Measurements from ENCODE around the gene XPR1.

Gene XPR1

DNA sequence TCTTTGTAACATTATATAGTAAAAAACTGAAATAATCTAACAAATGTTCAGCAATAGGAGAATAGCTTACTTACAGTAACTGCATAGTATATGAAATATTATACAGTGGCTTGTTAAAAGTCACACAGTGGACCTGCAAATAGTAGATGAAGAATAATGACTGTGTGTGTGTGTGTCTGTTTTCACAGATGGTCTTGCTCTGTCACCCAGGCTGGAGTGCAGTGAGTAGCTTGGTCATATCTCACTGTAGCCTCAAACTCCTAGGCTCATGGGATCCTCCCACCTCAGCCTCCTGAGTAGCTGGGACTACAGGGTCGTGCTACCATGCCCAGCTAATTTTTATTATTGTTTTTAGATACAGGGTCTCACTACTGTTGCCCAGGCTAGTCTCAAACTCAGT, 213.5 kb downstream of the XPR1 start:
- in situ Hi-C loops (cut with HindIII; ENCODE audit: low pct_ligation_motif_present, low sequenced_read_pairs) = no loop called here
- TF ChIP-seq, protein P1, sequence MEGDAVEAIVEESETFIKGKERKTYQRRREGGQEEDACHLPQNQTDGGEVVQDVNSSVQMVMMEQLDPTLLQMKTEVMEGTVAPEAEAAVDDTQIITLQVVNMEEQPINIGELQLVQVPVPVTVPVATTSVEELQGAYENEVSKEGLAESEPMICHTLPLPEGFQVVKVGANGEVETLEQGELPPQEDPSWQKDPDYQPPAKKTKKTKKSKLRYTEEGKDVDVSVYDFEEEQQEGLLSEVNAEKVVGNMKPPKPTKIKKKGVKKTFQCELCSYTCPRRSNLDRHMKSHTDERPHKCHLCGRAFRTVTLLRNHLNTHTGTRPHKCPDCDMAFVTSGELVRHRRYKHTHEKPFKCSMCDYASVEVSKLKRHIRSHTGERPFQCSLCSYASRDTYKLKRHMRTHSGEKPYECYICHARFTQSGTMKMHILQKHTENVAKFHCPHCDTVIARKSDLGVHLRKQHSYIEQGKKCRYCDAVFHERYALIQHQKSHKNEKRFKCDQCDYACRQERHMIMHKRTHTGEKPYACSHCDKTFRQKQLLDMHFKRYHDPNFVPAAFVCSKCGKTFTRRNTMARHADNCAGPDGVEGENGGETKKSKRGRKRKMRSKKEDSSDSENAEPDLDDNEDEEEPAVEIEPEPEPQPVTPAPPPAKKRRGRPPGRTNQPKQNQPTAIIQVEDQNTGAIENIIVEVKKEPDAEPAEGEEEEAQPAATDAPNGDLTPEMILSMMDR (IDR thresholded peaks at IDR 0.05; ENCODE audit: low read depth, low read length, missing control alignments) = no peak
- H3K27ac ChIP-seq = no peak overlapping the region

DNA sequence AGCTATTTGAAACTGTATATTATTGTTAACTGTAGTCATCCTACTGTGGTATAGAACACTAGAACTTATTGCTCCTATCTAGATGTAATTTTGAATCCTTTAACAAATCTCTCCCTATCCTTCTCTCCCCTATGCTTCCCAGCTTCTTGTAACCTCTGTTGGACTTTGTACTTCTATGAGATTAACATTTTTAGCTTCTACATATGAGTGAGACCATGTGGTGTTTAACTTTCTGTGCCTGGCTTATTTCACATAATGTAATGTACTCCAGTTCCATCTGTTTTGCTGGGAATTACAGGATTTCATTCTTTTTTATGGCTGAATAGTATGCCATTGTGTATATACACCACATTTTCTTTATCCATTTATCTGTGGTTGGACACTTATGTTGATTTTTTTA, 216.4 kb downstream of the XPR1 start:
- Histone ChIP-seq H3K27me3 (replicated peaks) (no peaks in the 10 kb centered on the region), H3K4me3 (ENCODE audit: low read depth, low read length) (no peak overlapping the region), H3K27ac (no peak overlapping the region), H3K36me3 (replicated peaks) (no peaks in the 10 kb centered on the region)
- in situ Hi-C loops (cut with HindIII; ENCODE audit: low pct_ligation_motif_present, low sequenced_read_pairs) = no loop called here
- no peak for DNase-seq
- TF ChIP-seq, protein P1 (IDR thresholded peaks at IDR 0.05; ENCODE audit: low read depth, low read length, missing control alignments) = no peak

More for the DNA sequence above, 213.5 kb downstream of the XPR1 start:
- no peak overlapping the region for H3K4me3 ChIP-seq (ENCODE audit: low read depth, low read length)
- no peak for DNase-seq
- no peaks in the 10 kb centered on the region for H3K36me3 ChIP-seq (replicated peaks)
- no peaks in the 10 kb centered on the region for H3K27me3 ChIP-seq (replicated peaks)

DNA sequence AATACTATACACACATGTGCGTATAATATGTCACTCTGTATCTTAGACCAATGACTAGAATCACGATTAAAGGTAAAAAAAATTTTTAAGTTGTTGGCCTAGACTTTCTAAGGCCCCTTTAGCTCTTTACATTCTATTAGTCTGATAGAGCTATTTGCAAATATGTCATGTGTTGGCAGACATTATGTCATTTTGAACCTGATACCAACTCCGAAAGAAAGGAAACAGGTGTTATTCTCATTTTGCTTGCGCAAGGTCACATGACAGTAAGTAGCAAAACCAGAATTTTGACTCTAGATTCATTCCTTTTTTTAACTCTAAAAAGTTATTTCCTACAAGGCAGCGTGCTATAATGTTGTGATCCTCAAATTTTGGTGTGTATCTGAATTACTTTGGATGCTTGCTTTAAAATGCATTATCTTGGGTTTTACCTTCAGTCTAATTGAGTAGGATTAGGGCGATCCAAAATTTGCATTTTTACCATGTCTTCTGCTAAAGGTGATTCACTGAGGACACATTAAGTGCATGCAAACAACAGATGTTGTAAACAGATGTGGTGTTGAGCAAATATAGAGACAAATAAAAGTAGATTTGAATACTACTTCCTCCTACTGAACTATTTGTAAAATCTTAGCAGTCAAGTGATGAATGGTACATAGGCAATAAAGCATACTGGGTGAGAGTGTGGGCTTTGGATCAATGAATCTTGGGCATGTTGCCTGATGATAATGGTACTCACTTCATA, 217.4 kb downstream of the XPR1 start:
- TF ChIP-seq, protein P1 (IDR thresholded peaks at IDR 0.05; ENCODE audit: low read depth, low read length, missing control alignments) = no peak
- H3K4me3 ChIP-seq (ENCODE audit: low read depth, low read length) = no peak overlapping the region
- no peaks in the 10 kb centered on the region for H3K27me3 ChIP-seq (replicated peaks)
- no peaks in the 10 kb centered on the region for H3K36me3 ChIP-seq (replicated peaks)
- in situ Hi-C loops (cut with HindIII; ENCODE audit: low pct_ligation_motif_present, low sequenced_read_pairs) = no loop called here
- DNase-seq = no peak
- H3K27ac ChIP-seq = no peak overlapping the region

DNA sequence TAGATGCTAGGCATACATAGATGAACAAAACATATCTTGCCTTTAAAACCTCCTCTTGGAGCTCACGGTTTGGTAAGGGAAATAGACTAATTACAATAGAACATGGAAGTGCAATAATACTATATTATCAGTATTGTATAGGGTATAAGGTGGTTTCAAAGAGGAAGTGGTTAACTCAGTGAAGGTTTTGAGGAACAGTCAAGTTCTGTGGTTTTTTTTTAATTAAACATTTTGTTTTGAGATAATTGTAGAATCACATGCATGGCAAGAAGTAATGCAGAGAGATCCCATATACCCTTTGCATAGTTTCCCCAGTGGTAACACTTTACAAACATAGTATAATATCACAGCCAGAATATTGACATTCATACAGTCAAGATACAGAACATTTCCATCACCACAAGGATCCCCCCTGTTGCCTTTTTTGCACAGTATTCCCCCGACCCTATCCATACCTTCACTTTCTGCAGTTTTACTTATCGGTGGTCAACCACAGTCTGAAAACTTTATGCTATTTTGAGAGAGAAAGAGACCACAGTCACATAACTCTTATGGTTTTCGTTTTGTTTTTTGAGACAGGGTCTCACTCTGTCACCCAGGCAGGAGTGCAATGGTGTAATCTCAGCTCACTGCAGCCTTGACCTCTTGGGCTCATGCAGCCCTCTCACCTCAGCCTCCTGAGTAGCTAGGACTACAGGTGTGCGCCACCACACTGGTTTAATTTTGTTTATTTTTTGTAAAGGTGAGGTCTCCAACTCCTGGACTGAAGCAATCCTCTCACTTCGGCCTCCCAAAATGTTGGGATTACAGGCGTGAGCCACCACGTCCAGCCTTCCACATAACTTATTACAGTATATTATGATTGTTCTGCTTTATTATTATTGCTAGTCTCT, 220.4 kb downstream of the XPR1 start:
- DNase-seq = no peak
- no peak overlapping the region for H3K4me3 ChIP-seq (ENCODE audit: low read depth, low read length)
- TF ChIP-seq, protein P1 (IDR thresholded peaks at IDR 0.05; ENCODE audit: low read depth, low read length, missing control alignments) = no peak
- no peaks in the 10 kb centered on the region for H3K36me3 ChIP-seq (replicated peaks)
- H3K27ac ChIP-seq = no peak overlapping the region
- in situ Hi-C loops (cut with HindIII; ENCODE audit: low pct_ligation_motif_present, low sequenced_read_pairs) = loop anchor here (25.0 kb wide), 1 partner anchor 340 kb away; the partner anchor contains the start of gene ACBD6
- no peaks in the 10 kb centered on the region for H3K27me3 ChIP-seq (replicated peaks)

DNA sequence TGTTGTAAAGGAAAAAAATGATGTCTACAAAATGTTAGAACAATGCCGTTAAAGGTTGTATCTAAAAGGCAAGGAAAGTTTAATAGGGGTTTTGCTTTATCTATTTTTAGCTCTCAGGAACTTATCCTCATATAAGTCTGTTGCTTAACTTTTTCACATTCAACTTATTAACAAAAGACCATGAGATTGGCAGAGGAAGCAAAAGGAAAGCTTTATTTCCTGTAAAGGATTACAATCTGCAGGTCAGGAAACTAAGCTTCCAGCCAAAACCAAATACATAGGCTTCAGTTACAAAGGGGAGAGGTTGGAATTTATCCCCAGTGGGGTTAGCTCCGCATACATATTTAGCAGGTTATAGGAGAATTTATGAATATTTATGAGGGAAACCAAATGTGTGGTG, 222.2 kb downstream of the XPR1 start:
- DNase-seq = no peak
- in situ Hi-C loops (cut with HindIII; ENCODE audit: low pct_ligation_motif_present, low sequenced_read_pairs) = loop anchor here (25.0 kb wide), 1 partner anchor 342 kb away; the partner anchor contains the start of gene ACBD6
- H3K27ac ChIP-seq = no peak overlapping the region
- TF ChIP-seq, protein P1 (IDR thresholded peaks at IDR 0.05; ENCODE audit: low read depth, low read length, missing control alignments) = no peak
- no peak overlapping the region for H3K4me3 ChIP-seq (ENCODE audit: low read depth, low read length)
- H3K36me3 ChIP-seq (replicated peaks) = no peaks in the 10 kb centered on the region
- no peaks in the 10 kb centered on the region for H3K27me3 ChIP-seq (replicated peaks)
